ENCODE results near the gene GPC3. TPM values are rescaled to one million over a fixed set of nuclear protein-coding genes. Genes with fewer than 3 reads are reported as not detected.

Gene GPC3
- total RNA-seq, 3 donors from 2014 or later (not counting 1 experiment from before 2014, with no cell fraction given), result not detected

GRCh38 chrX:133966199-133966598, 19.2 kb downstream of the GPC3 start:
- TF ChIP-seq CTCF (IDR thresholded peaks at IDR 0.05), result no peak
- H3K36me3 Mint-ChIP-seq, result no peaks in the 10 kb centered on the region
- Histone ChIP-seq H3K27ac (ENCODE audit: low read length) (no peak overlapping the region), H3K27me3 (ENCODE audit: control insufficient read depth, insufficient read depth, low read length) (no peaks in the 10 kb centered on the region), H3K4me3 (ENCODE audit: low read length) (no peak overlapping the region), H3K4me1 (ENCODE audit: control insufficient read depth, insufficient read depth, low read length) (no peaks in the 10 kb centered on the region), H3K9me3 (ENCODE audit: control insufficient read depth, insufficient read depth, low read length) (no peaks in the 10 kb centered on the region), H3K36me3 (ENCODE audit: control insufficient read depth, insufficient read depth, low read length) (no peaks in the 10 kb centered on the region)
- H3K4me1 Mint-ChIP-seq, result no peaks in the 10 kb centered on the region
- DNase-seq (no peak), ATAC-seq (no peak)
- peaks cover 4 to 31% of the 10 kb centered on the region in 2 donors for H3K27me3 Mint-ChIP-seq (ENCODE audit: low read depth in 2 of 2)
- H3K4me3 Mint-ChIP-seq, result no peak overlapping the region
- no CpG with 5 or more reads among the region's 3 CpGs for WGBS (ENCODE audit: insufficient coverage)
- intact Hi-C loops (cut with micrococcal nuclease), result no loop called here
- H3K9me3 Mint-ChIP-seq, result no peaks in the 10 kb centered on the region
- H3K27ac Mint-ChIP-seq, result no peak overlapping the region

- Histone ChIP-seq H3K4me3 (ENCODE audit: low read length) (no peak overlapping the region), H3K9me3 (ENCODE audit: control insufficient read depth, insufficient read depth, low read length) (no peaks in the 10 kb centered on the region), H3K27ac (ENCODE audit: low read length) (no peak overlapping the region), H3K36me3 (ENCODE audit: control insufficient read depth, insufficient read depth, low read length) (no peaks in the 10 kb centered on the region), H3K27me3 (ENCODE audit: control insufficient read depth, insufficient read depth, low read length) (no peaks in the 10 kb centered on the region), H3K4me1 (ENCODE audit: control insufficient read depth, insufficient read depth, low read length) (no peaks in the 10 kb centered on the region)
- intact Hi-C loops (cut with micrococcal nuclease), result no loop called here
- Mint-ChIP-seq H3K27ac (no peak overlapping the region), H3K4me3 (no peak overlapping the region), H3K9me3 (no peaks in the 10 kb centered on the region), H3K4me1 (no peaks in the 10 kb centered on the region), H3K27me3 (ENCODE audit: low read depth in 2 of 2) (peaks cover 2 to 28% of the 10 kb centered on the region in 2 donors), H3K36me3 (no peaks in the 10 kb centered on the region)
- 97% methylated on average over 3 of the region's 3 CpGs for WGBS (ENCODE audit: insufficient coverage)
- ATAC-seq, result no peak
- DNase-seq, result no peak
- no peak for TF ChIP-seq CTCF (IDR thresholded peaks at IDR 0.05)
These were observed 20.1 kb downstream of the GPC3 start for GRCh38 chrX:133965321-133965720.

- H3K9me3 ChIP-seq (ENCODE audit: control insufficient read depth, insufficient read depth, low read length), result no peaks in the 10 kb centered on the region
- H3K4me1 ChIP-seq (ENCODE audit: control insufficient read depth, insufficient read depth, low read length), result no peaks in the 10 kb centered on the region
- no peaks in the 10 kb centered on the region for H3K36me3 ChIP-seq (ENCODE audit: control insufficient read depth, insufficient read depth, low read length)
- H3K27me3 ChIP-seq (ENCODE audit: control insufficient read depth, insufficient read depth, low read length), result no peaks in the 10 kb centered on the region
- intact Hi-C loops (cut with micrococcal nuclease), result no loop called here
- Mint-ChIP-seq H3K36me3 (no peaks in the 10 kb centered on the region), H3K27me3 (ENCODE audit: low read depth in 2 of 2) (peaks cover 0 to 29% of the 10 kb centered on the region in 2 donors), H3K4me3 (no peak overlapping the region), H3K4me1 (no peaks in the 10 kb centered on the region), H3K27ac (no peak overlapping the region), H3K9me3 (no peaks in the 10 kb centered on the region)
- no peak overlapping the region for H3K4me3 ChIP-seq (ENCODE audit: low read length)
- no peak for TF ChIP-seq CTCF (IDR thresholded peaks at IDR 0.05)
- DNase-seq (no peak), ATAC-seq (no peak)
- 95% methylated on average over 5 of the region's 6 CpGs for WGBS (ENCODE audit: insufficient coverage)
- H3K27ac ChIP-seq (ENCODE audit: low read length), result no peak overlapping the region
These were observed 24.3 kb downstream of the GPC3 start for GRCh38 chrX:133961046-133961445.

DNA sequence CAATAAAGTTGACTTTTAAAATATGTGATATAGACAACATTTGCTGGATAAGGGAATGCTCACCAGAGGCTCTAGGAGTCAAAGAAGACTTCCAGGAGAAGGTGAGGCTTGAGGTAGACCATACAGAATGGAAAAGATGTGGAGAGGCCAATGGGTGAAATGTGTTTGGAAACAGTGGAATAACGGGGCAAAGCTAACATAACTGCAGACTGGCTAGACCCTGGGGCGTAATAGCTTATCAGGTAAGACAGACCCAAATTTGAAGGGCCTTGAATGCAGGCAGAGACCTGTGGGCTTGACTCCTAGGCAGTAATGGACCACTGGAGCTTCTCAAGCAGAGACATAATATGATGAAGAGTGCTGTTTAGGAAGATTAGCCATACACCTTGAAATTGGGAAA, 25.4 kb downstream of the GPC3 start:
- H3K9me3 Mint-ChIP-seq, result no peaks in the 10 kb centered on the region
- intact Hi-C loops (cut with micrococcal nuclease), result no loop called here
- no peak overlapping the region for H3K27ac Mint-ChIP-seq
- H3K36me3 Mint-ChIP-seq, result no peaks in the 10 kb centered on the region
- Histone ChIP-seq H3K4me3 (ENCODE audit: low read length) (no peak overlapping the region), H3K27ac (ENCODE audit: low read length) (no peak overlapping the region), H3K36me3 (ENCODE audit: control insufficient read depth, insufficient read depth, low read length) (no peaks in the 10 kb centered on the region), H3K4me1 (ENCODE audit: control insufficient read depth, insufficient read depth, low read length) (no peaks in the 10 kb centered on the region), H3K27me3 (ENCODE audit: control insufficient read depth, insufficient read depth, low read length) (no peaks in the 10 kb centered on the region), H3K9me3 (ENCODE audit: control insufficient read depth, insufficient read depth, low read length) (no peaks in the 10 kb centered on the region)
- no peaks in the 10 kb centered on the region for H3K4me1 Mint-ChIP-seq
- H3K27me3 Mint-ChIP-seq (ENCODE audit: low read depth in 2 of 2), result peaks cover 3 to 26% of the 10 kb centered on the region in 2 donors
- 100% methylated on average over 2 of the region's 2 CpGs for WGBS (ENCODE audit: insufficient coverage)
- no peak for TF ChIP-seq CTCF (IDR thresholded peaks at IDR 0.05)
- ATAC-seq, result no peak
- no peak overlapping the region for H3K4me3 Mint-ChIP-seq
- no peak for DNase-seq

All from natural killer cell (primary cell).